Panc1 (cell line): ENCODE measurements around the gene RPL7A.

Experiments
- POLR2AphosphoS5 ChIP-seq: IDR thresholded peaks from 2 replicates; pipeline ENCODE4 v1.6.1; 2012; ENCODE audit warnings: mild to moderate bottlenecking, low read depth, low read length, moderate library complexity
- TF ChIP-seq, protein P1 (sequence below): fragments of 450-650 bp; IDR thresholded peaks from 2 replicates; pipeline ENCODE4 v1.5.1; 2017; ENCODE audit warnings: mild to moderate bottlenecking

DNA sequence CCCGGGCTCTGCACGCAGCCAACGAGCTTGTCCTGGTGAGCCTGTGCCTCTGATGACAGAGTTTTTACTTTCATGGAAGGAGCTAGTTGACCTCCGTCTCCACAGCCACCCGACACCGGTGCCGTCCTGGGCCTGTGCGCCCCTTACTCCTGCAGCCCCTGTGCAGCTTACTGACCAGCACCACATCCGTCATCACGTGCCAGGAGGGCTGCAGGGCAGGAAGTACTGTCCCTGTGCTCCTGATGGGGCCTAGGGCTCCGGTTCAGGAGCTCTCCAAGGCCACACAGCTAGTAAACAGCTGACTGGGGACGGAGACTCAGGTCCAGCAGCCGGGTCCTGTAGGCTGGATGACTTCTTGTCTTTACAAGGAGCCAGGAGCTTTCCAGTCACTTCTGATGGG is 38.3 kb downstream of the RPL7A start:
- TF ChIP-seq POLR2AphosphoS5, result no peak
- TF ChIP-seq, protein P1, sequence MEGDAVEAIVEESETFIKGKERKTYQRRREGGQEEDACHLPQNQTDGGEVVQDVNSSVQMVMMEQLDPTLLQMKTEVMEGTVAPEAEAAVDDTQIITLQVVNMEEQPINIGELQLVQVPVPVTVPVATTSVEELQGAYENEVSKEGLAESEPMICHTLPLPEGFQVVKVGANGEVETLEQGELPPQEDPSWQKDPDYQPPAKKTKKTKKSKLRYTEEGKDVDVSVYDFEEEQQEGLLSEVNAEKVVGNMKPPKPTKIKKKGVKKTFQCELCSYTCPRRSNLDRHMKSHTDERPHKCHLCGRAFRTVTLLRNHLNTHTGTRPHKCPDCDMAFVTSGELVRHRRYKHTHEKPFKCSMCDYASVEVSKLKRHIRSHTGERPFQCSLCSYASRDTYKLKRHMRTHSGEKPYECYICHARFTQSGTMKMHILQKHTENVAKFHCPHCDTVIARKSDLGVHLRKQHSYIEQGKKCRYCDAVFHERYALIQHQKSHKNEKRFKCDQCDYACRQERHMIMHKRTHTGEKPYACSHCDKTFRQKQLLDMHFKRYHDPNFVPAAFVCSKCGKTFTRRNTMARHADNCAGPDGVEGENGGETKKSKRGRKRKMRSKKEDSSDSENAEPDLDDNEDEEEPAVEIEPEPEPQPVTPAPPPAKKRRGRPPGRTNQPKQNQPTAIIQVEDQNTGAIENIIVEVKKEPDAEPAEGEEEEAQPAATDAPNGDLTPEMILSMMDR, result no peak
